H1 (cell line): ENCODE data around the gene COX19.

ENCODE experiments used
- BCL11A ChIP-seq, 2 experiments: IDR thresholded peaks; one replicate each; pipeline ENCODE4 v1.6.1; 2011; ENCODE audit warnings: low read depth in 2 of 2, low read length in 2 of 2, mild to moderate bottlenecking in 2 of 2
- CHD2 ChIP-seq: IDR thresholded peaks from 2 replicates; pipeline ENCODE4 v1.6.1; 2012; ENCODE audit warnings: low read length, improper control_type of control experiment
- CHD7 ChIP-seq: fragments of 300-600 bp; sonication (generic); IDR thresholded peaks from 2 replicates; pipeline ENCODE4 v1.7.1; 2012; ENCODE audit warnings: low read length, moderate library complexity, mild to moderate bottlenecking, inconsistent platforms; ENCODE audit not compliant: insufficient replicate concordance
- CTCF ChIP-seq, 3 experiments: IDR thresholded peaks; 1 replicate in 2 of 3; 2 replicates in 1 of 3; pipeline versions ENCODE4 v1.5.1 to v1.6.1; 2011; ENCODE audit warnings: low read length in 3 of 3, mild to moderate bottlenecking in 3 of 3, inconsistent platforms in 2 of 3, low read depth in 1 of 3, moderate library complexity in 1 of 3; ENCODE audit not compliant: insufficient read depth in 1 of 3; ENCODE audit errors: control extremely low read depth in 1 of 3
- EP300 ChIP-seq, 2 experiments: IDR thresholded peaks; 1 replicate in 1 of 2; 2 replicates in 1 of 2; pipeline ENCODE4 v1.6.1; 2011 to 2012; ENCODE audit warnings: low read depth in 2 of 2, low read length in 2 of 2, mild to moderate bottlenecking in 2 of 2, borderline replicate concordance in 1 of 2, inconsistent platforms in 1 of 2, moderate library complexity in 1 of 2
- EZH2 ChIP-seq: fragments of 200-600 bp; sonication (generic); IDR thresholded peaks from 2 replicates; pipeline ENCODE4 v1.7.1; 2012; ENCODE audit warnings: low read depth, mild to moderate bottlenecking, moderate library complexity, low read length, inconsistent platforms; ENCODE audit not compliant: severe bottlenecking
- MAX ChIP-seq: IDR thresholded peaks from 2 replicates; pipeline ENCODE4 v1.6.1; 2012; ENCODE audit warnings: inconsistent platforms
- POLR2A ChIP-seq, 2 experiments: IDR thresholded peaks; 1 replicate in 1 of 2; 2 replicates in 1 of 2; pipeline ENCODE4 v1.6.1; 2011; ENCODE audit warnings: low read depth in 2 of 2, low read length in 2 of 2, mild to moderate bottlenecking in 2 of 2; ENCODE audit errors: control extremely low read depth in 1 of 2
- POLR2AphosphoS5 ChIP-seq: IDR thresholded peaks from 2 replicates; pipeline ENCODE4 v1.6.1; 2011; ENCODE audit warnings: low read depth, low read length
- RBBP5 ChIP-seq: IDR thresholded peaks from 2 replicates; pipeline ENCODE4 v1.7.1; 2012; ENCODE audit warnings: low read depth, mild to moderate bottlenecking, inconsistent platforms, low read length, moderate library complexity, borderline replicate concordance
- TAF1 ChIP-seq: IDR thresholded peaks from 2 replicates; pipeline ENCODE4 v1.6.1; 2011; ENCODE audit warnings: mild to moderate bottlenecking, low read depth, low read length
- TEAD4 ChIP-seq: IDR thresholded peaks from 2 replicates; pipeline ENCODE4 v1.6.1; 2012; ENCODE audit warnings: low read depth, low read length, inconsistent platforms, mixed read lengths
- YY1 ChIP-seq: IDR thresholded peaks from 2 replicates; pipeline ENCODE4 v1.6.1; 2011; ENCODE audit warnings: low read depth, mild to moderate bottlenecking, low read length

GRCh38 chr7:930975-931758, 44.2 kb downstream of the COX19 start:
- TF ChIP-seq CTCF (IDR thresholded peaks at IDR 0.05; ENCODE audit: control extremely low read depth in 1 of 3, insufficient read depth in 1 of 3, low read depth in 1 of 3, low read length in 3 of 3) (no peak), TEAD4 (no peak), RBBP5 (no peak), BCL11A (IDR thresholded peaks at IDR 0.05; ENCODE audit: low read depth in 2 of 2, low read length in 2 of 2) (no peak), EZH2 (no peak), POLR2AphosphoS5 (no peak), MAX (no peak), POLR2A (IDR thresholded peaks at IDR 0.05; ENCODE audit: control extremely low read depth in 1 of 2, low read depth in 2 of 2, low read length in 2 of 2) (no peak), TAF1 (no peak), CHD2 (no peak), CHD7 (no peak), EP300 (IDR thresholded peaks at IDR 0.05; ENCODE audit: borderline replicate concordance in 1 of 2, low read depth in 2 of 2, low read length in 2 of 2) (no peak), YY1 (no peak)
